GM12872 (cell line): Measurements from ENCODE around the gene PRSS1.

ENCODE experiments used
- TF ChIP-seq, protein P1 (sequence below): IDR thresholded peaks from 3 replicates; pipeline ENCODE4 v1.5.1; 2011; ENCODE audit warnings: low read depth, mild to moderate bottlenecking, low read length, moderate library complexity; ENCODE audit not compliant: insufficient read depth

Gene PRSS1

GRCh38 chr7:142787783-142788182 is 38.5 kb downstream of the PRSS1 start:
- TF ChIP-seq, protein P1, sequence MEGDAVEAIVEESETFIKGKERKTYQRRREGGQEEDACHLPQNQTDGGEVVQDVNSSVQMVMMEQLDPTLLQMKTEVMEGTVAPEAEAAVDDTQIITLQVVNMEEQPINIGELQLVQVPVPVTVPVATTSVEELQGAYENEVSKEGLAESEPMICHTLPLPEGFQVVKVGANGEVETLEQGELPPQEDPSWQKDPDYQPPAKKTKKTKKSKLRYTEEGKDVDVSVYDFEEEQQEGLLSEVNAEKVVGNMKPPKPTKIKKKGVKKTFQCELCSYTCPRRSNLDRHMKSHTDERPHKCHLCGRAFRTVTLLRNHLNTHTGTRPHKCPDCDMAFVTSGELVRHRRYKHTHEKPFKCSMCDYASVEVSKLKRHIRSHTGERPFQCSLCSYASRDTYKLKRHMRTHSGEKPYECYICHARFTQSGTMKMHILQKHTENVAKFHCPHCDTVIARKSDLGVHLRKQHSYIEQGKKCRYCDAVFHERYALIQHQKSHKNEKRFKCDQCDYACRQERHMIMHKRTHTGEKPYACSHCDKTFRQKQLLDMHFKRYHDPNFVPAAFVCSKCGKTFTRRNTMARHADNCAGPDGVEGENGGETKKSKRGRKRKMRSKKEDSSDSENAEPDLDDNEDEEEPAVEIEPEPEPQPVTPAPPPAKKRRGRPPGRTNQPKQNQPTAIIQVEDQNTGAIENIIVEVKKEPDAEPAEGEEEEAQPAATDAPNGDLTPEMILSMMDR = no peak

DNA sequence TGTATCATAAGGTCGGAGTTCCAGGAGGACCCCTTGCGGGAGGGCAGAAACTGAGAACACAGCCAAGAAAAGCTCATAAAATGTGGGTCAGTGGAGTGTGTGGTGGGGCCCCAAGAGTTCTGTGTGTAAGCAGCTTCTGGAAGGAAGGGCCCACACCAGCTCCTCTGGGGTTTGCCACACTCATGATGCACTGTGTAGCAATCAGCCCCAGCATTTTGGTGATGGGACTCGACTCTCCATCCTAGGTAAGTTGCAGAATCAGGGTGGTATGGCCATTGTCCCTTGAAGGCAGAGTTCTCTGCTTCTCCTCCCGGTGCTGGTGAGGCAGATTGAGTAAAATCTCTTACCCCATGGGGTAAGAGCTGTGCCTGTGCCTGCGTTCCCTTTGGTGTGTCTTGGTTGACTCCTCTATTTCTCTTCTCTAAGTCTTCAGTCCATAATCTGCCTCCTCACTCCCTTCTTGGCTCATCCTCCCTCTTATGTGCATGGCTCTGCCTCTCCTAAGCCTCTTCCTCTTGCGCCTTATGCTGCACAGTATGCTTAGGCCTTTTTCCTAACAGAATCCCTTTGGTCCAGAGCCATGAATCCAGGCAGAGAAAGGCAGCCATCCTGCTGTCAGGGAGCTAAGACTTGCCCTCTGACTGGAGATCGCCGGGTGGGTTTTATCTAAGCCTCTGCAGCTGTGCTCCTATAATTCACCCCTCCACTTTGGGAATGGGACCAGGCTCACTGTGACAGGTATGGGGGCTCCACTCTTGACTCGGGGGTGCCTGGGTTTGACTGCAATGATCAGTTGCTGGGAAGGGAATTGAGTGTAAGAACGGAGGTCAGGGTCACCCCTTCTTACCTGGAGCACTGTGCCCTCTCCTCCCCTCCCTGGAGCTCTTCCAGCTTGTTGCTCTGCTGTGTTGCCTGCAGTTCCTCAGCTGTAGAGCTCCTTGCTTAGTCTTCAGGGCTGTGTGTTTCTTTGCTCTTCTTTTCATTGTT is 39.3 kb downstream of the PRSS1 start:
- TF ChIP-seq, protein P1 = no peak

DNA sequence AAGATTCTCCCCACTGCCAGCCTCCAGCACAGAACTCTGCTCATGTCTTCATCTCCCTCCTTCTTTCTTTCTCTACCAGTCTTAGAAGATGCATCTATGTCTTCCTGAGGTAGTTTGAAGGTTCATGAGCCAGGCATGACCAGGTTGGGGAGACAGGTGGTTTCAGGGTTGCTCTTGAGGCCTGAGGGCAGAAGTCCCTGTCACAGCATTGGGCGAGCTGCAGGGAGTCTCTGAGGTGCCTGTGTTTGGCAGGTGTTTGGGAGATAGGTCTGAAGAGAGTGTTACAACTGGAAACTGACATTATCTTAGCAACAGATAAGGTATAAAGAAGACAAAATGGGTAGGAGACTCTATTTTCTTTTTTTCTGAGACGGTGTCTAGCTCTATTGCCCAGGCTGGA is 40.2 kb downstream of the PRSS1 start:
- TF ChIP-seq, protein P1 = no peak

- TF ChIP-seq, protein P1 = no peak
Measured at GRCh38 chr7:142790056-142790455, 40.8 kb downstream of the PRSS1 start.

DNA sequence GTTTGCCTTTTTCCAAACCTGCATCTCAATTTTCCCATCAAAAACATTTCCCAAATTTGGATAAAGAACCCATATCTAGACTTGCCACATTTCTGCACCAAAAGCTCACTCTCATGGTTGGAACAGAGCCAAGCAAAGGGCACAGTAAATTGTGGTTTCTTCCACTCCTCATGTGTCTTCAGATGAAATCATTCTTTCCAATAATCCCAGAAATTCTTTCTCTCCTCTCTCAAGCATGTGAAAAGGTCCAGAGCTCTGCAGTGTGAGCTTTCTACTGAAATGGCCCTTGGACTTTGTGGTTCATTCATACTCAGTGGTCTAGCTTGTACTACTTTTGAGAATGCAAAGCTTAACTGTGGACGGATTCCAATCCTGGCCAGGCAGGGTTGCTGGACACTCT is 41.3 kb downstream of the PRSS1 start:
- TF ChIP-seq, protein P1 = no peak

GRCh38 chr7:142791502-142791901 is 42.2 kb downstream of the PRSS1 start:
- TF ChIP-seq, protein P1 = no peak

DNA sequence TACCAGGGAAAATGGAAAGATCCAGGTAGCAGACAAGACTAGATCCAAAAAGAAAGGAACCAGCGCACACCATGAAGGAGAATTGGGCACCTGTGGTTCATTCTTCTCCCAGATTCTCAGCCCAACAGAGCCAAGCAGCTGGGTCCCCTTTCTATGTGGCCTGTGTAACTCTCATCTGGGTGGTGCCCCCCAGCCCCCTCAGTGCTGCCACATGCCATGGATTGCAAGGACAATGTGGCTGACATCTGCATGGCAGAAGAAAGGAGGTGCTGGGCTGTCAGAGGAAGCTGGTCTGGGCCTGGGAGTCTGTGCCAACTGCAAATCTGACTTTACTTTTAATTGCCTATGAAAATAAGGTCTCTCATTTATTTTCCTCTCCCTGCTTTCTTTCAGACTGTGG is 42.9 kb downstream of the PRSS1 start:
- TF ChIP-seq, protein P1 = no peak
